ENCODE measurements around the gene NANOGP8.

- TF ChIP-seq CTCF (IDR thresholded peaks at IDR 0.05; ENCODE audit: poor library complexity, severe bottlenecking) (no peak), EP300 (conservative IDR thresholded peaks at IDR 0.05; ENCODE audit: poor library complexity, severe bottlenecking) (no peak), EZH2 (IDR thresholded peaks at IDR 0.05; ENCODE audit: borderline replicate concordance, insufficient read depth, low read length, poor library complexity, severe bottlenecking) (no peak), TAF1 (IDR thresholded peaks at IDR 0.05; ENCODE audit: low read depth) (no peak), POLR2AphosphoS5 (IDR thresholded peaks at IDR 0.05) (no peak), SMC3 (conservative IDR thresholded peaks at IDR 0.05; ENCODE audit: poor library complexity) (no peak), RAD21 (conservative IDR thresholded peaks at IDR 0.05) (no peak)
Measured at GRCh38 chr15:35055416-35056105, 29.5 kb downstream of the NANOGP8 start.
